Hematopoietic multipotent progenitor cell (in vitro differentiated cells): ENCODE results near the gene B3GNT2. TPM values are rescaled to one million over a fixed set of nuclear protein-coding genes. Genes with fewer than 3 reads are reported as not detected.
A peak's percentile ranks its signal among the peaks of the same experiment; 100 is the strongest.

ENCODE experiments used
- DNase-seq, 3 donors: peaks; one replicate each; pipeline ENCODE4 v3.0.0-alpha.2; 2011 to 2015; ENCODE audit warnings: low read depth in 2 of 3, low spot score in 2 of 3
- total RNA-seq: library from RNA; depleted of rRNA; stranded (reverse); fragments of >200 nt; gene quantifications from one replicate; pipeline ENCODE4 v1.2.3, GENCODE V29; 2012

Gene B3GNT2
- total RNA-seq, 1 donor, result 59.8 TPM

DNA sequence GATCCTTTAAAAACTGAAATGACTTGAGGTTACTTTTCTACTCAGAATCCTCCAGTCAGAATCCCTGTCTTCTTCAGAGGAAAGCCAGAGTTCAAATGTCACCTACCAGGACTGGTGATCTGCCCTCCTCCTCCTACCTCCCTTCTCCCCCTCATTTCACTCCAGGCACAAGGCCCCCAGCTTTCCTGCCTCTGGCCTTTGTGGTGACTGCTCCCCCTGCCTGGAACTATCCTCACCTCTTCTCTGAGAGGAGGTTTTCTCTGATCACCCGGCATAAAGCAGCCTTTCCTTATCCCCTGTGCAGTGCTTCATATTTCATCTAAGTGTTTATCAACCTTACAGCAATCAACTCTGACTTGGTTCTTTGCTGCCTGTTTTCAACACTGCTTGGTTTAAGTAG is 6.8 kb downstream of the B3GNT2 start:
- no peak for DNase-seq

DNA sequence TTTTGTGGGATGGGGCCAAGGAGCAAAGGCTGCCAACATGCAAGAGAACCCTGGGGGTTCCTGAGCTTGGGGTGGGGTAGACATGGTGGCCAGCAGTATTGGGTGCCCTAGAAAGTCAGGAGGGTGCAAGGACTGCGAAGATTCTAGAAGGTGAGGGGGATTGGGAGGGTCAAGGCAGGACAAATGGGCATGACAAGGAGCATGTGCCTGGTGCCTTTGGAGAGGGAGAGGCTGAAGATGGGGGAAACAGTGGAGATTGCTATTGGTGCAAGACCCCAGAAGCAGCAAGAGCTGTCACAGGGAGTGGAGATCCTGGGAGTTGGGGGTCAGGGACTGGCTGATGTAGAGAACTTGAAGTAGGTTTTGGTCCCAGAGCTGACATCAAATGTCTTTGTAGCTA is 7.5 kb downstream of the B3GNT2 start:
- DNase-seq, result no peak

DNA sequence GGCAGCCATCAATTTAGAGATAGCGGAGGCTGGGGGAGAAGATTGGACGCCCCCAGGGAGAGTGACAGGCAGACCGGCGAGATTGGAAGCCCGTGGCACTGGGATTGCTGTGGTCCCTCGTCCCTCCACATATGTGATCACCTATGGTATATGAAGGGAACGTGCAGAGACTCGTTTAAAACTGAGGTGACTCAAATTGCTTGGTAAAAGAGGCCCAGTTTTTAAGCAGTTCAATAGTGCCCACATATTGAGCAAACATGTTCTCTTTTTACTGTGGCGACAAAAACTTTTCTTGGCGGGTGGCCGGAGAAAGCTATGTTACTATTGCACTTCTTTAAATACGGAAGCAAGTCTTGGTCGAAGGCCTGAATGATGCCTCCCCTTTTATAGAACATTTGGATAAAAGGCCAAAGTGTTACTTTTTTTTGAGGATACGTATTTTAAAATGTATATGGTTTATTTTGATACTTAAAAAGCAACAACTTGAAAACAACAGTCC is 9.1 kb downstream of the B3GNT2 start:
- DNase-seq, result no peak

DNA sequence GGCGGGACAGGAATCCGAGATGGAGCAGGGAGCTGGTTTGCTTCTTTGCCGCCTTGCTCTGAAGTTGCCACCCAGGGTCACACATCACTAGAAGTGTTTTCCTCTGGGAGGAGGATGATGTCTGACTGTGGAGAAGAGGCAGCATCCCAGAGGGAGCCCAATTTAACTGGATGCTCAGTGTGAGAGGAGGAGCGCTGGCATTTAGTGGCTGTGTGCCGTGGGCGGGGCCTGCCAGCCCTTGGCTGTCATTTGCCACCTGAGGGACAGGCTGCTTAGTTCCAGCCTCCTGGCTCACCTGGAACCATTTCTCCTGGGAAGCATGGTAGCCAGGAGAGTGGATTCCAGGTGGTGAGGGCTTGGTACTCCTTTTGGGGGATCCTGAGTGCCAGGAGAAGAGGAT is 9.6 kb downstream of the B3GNT2 start:
- no peak for DNase-seq

DNA sequence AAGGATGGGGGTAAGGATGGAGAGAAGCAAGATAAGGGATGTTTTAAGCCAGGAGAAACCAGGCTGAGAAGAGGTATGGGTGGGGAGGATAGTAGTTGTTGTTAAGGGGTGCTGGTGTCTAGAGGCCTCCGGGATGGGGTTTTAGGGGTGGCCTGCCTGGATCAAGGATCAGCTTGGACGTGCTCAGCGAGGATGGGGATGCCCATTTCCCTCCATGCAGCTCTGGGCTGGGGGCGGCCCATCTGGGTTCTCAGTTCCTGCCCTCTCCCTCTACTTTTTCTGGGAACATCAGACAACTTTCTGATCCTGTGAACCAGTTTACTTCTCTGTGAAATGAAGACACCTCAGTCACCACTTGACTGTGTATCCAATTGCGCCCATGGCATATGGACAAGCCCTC is 10.1 kb downstream of the B3GNT2 start:
- DNase-seq, result no peak

DNA sequence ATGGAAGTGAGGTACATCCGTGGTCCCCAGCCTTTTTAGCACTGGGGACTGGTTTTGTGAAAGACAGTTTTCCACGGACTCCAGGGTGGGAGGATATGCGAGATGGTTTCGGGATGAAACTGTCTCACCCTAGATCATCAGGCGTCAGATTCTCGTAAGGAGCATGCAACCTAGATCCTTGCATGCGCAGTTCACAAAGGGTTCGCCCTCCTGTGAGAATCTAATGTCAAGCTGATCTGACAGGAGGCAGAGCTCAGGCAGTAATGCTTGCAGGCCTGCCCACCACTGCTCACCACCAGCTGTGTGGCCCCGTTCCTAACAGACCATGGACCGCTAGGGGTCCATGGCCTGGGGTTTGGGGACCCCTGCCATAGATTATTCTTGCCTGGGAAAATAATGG is 11.6 kb downstream of the B3GNT2 start:
- DNase-seq, result no peak

DNA sequence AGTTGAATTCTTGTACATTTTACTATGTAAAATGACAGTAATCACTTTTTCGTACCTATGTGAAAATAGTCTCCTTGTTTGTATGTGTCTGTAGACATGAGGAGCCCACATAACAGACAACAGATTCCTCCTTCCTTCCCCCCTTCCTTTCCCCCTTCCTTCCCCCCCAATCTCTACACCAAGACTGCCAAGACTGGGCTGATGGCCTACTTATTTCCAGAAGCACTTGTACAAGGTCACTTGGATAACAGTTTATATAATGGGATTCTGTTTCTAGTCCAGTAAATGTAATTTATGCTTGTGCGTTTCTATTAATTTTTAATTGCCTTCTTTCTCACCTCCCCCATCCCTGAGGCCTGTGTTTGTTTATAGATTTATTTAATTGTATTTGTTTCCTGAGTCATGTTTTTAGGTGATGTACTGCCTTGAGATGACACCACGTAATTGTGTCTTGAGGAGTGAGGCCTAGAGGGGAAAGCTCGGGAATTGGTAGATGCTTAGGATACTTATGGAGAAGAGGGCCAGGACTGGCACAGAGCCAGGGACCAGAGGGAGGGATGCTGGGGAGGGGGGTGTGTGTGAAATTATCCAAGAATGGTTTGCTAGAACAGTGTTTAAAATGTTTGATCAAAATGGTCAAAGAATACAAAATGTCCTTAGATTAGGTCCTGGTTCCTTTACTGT is 12.3 kb downstream of the B3GNT2 start:
- no peak for DNase-seq

DNA sequence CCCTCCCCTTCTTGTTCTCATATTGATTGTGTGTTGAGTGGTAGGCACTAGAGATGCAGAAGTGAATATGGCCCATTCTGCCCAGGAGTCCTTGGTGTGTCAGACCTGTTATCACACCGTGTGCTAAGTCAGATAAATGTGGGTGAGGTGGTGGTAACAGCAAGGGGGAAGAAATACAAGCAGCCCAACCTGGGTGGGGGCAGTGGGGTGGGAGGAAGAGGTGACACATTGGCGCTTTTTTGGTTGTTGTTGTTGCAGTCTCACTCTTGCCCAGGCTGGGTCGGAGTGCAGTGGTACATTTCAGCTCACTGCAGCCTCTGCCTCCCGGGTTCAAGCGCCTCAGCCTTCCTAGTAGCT is 12.8 kb downstream of the B3GNT2 start:
- DNase-seq, result peak in 1 of 3 donors; percentile 47

DNA sequence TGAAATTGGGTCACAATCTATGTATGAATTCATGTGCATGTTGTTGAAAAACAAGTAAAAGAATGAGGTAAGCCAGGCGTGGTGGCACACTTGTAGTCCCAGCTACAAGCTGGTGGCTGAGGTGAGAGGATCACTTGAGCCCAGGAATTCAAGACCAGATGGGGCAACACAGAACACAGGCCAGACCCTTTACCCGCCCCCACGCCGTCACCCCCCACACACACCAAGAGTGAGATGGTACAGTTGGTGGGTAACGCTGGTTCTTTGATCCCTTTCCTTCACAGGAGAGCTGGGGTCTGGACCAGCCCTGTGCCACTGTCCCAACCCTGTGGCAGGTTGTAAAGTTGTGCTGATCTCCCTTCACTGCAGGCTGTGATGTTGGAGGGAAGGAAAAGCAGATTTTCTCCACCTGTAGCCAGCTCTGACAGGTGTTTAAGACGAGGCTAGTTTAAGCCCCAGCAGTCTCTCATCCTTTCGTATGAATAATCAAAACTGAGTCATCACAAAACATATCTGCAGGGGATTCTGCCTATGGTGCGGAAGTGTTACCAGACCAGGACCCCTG is 13.6 kb downstream of the B3GNT2 start:
- no peak for DNase-seq

DNA sequence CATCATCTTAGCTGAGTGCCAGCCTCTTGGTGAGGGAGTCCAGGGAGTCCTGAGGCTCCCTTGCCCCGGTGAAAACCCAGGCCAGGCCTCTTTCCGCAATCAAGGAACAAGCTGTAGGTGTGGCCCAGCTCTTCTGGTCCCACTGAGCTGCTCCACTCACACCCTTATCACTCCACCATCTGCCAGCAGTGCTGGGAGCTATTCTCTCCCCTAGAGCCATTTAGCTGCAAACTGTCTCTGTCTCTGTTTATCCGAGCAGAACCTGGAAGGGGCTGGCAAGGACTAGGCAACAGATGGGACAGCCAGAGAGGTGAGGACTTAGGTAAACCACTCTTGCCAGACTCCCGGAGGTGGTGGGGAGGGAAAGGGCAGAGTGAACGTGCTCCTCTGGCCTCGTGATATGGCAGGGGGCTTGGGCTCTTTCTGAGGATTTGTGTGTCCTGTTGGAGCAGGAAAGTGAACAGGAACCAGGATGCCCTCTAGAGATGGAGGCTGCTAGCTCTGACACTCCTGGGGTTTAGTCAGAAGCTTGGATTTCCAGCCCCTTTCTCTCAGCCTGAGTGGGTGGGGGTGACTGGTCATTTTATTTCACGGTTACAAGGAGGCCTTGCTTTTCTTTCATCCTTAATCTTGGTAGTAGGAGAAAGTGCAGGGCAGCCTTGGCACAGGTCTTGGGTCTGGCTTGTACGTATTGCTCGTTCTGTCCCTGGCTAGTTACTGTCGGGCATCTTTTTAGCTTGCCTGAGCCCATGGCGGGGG is 19.6 kb downstream of the B3GNT2 start:
- DNase-seq, result no peak

DNA sequence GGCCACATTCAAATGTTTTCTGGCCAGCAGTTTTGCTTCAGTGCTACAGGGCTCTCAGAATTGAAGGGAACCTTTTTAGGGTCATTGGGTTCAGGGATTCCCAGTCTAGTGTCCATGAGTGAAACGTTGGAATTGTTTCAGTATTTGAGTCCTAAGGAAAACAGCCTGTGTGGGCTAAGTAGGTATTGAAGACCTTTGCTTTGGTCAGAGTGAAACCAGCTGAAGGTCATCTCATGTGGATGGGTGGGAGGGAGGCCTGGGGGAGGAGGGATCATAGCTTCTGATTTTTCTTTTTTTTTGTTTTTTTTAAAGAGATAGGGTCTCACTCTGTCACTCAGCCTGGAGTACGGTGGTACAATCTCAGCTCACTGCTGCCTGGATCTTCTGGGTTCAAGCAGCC is 20.2 kb downstream of the B3GNT2 start:
- no peak for DNase-seq

DNA sequence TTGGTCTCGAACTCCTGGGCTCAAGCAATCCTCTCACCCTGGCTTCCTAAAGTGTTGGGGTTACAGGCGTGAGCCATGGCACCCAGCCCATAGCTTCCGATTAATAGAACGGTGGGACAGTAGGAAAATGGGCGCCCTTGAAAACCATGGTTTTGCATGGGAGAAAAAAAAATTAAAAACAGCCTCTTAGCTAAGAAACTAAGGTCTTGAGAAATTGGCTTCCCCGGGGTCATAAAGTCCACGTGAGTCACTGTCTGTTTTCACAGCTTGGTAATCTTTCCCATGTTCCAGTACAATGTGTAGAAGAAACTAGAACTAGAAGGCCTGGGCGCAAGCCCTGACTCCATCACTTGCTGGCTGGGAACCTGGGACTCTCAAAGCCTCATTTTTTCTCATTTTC is 20.7 kb downstream of the B3GNT2 start:
- no peak for DNase-seq

DNA sequence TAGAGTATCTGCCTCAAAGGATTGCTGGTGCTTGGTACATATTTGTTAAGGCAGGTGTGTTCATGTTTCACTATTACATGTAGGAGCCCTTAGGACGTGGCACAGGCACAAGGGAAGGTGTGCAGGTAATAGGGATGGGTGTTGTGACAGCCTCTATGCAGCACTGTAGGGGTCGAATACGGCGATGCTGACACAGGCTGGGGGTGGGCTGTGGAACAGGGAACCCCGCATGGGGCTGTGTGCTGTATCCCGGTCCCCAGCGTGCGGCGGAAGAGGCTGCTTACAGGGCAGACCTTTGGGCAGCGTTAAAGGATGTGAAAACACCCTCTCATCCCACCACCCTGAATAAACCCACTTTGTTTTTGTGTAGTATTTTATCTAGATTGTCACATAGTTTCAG is 21.5 kb downstream of the B3GNT2 start:
- no peak for DNase-seq

DNA sequence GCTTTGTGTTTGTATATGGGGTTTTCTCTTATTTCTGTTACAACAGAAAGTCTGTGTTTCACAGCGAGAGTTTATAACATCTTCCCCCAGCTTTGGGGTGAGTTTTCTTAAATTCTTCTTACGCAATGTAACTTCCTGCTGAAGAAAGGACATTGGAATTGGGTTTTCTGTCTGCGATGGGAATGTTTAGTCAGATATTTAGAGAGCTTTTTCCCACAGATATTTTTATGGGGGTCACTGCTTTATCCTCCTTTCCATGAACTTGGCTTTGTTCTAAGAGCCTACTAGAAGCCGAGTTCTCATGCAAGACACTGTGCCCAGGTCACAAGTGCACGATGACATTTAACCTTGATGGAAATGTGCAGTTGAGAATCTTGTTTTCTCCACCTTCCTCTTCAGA is 22.1 kb downstream of the B3GNT2 start:
- no peak for DNase-seq

DNA sequence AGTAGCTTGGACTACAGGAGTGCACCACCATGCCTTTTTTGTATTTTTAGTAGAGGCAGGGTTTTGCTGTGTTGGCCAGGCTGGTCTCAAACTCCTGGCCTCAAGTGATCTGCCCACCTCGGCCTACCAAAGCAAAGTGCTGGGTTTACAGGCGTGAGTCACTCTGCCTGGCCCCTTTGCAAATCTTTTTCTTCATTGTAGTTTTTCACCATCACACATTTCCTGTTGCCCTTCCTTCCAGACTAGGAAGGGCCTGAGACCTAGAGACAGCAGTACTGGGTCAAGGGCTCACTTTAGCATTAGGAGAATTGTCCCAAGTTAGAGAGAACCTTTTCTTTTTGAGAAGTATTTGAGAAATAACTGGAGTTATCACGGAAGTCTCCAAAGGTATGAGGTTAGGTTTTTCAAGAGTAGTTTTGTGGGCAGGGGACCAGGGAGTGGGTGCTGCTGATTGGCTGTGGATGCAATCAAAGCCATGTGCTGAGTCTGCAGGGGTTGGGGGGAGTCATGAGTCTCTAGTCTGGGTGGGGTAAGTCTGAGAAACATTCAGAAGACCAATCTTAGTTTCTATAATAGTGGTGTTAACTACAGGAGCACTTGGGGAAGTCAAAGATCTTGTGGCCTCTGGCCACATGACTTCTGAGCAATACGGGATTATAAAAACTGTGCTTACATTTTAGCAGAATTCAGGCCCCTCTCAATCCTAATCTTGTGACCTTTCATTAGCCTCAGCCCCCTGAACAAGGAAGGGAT is 23.7 kb downstream of the B3GNT2 start:
- no peak for DNase-seq

DNA sequence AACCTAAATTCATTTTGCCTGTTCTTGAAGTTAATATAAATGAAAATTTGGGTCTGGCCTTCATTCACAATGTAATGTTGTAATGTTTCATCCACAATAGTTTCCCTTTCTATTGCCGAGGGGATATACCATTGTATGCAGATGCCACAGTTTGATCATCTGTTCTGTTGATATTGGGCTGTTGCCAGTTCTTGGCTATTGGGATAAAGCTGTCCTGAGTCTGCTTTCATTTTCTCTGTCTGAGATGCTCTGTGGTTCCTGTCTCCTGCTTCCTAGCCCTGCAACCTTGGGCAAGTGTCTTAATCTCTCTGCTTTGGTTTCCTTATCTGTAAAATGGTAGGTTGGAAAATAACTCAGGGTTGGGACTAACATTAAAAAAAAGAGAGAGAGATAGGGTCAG is 25.2 kb downstream of the B3GNT2 start:
- DNase-seq, result peak in 1 of 3 donors; percentile 25

DNA sequence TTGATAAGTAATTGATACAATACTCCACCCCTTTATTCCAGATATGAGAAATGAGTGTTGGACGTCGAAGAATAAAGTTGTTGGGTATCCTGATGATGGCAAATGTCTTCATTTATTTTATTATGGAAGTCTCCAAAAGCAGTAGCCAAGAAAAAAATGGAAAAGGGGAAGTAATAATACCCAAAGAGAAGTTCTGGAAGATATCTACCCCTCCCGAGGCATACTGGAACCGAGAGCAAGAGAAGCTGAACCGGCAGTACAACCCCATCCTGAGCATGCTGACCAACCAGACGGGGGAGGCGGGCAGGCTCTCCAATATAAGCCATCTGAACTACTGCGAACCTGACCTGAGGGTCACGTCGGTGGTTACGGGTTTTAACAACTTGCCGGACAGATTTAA is 26.3 kb downstream of the B3GNT2 start:
- DNase-seq, result no peak

DNA sequence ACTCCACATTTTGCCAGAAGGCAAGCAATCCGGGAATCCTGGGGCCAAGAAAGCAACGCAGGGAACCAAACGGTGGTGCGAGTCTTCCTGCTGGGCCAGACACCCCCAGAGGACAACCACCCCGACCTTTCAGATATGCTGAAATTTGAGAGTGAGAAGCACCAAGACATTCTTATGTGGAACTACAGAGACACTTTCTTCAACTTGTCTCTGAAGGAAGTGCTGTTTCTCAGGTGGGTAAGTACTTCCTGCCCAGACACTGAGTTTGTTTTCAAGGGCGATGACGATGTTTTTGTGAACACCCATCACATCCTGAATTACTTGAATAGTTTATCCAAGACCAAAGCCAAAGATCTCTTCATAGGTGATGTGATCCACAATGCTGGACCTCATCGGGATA is 26.8 kb downstream of the B3GNT2 start:
- DNase-seq, result no peak

DNA sequence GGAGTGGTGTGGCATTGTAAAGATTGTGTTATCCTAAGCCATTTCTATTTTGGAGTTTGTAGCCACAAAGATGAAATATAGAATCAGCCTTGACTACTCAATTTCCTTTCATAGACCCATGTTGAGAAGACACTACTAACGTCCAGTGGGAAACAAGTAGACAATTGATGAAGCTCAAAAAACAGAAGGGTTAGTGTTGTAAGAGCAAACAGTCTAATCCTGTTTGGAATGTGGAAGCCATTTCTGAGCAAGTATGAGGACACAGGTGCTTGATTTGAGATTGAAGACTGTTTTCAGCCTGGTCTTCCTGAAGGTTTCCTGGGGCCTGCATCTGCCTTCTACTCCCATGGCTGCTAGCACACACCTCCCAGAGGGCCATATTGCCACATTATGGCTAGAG is 29.1 kb downstream of the B3GNT2 start:
- DNase-seq, result no peak

DNA sequence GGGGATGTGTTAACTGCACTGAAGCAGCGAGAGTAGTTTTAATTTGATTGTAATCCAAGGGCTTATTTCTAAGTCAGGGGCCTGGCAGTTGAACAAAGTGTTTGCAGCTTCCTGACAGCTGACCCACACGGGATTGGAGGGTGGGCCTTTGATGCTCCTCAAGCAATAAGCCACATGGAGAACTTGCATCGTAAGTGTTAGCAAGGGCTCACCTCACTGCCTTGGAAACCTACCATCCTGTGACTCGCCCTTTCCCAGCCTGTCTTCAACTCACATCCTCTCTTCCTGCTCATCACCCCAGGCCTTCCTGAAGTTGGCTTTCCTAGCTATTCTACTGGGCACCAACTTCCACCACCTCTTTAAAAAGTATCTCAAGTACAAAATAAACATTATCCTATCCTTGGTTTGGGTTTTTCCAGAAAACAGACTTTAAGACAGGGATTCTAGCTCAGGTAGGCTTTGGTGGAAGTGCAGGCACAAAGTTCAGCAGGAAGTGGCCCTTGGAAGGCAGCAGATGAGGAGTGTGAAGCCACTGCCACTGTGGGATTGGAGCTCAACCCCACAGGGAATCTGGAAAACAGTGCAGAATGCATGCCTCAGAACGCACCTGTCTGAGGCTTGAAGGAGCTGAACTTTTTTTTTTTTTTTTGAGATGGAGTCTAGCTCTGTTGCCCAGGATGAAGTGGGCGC is 31.6 kb downstream of the B3GNT2 start:
- DNase-seq, result no peak

DNA sequence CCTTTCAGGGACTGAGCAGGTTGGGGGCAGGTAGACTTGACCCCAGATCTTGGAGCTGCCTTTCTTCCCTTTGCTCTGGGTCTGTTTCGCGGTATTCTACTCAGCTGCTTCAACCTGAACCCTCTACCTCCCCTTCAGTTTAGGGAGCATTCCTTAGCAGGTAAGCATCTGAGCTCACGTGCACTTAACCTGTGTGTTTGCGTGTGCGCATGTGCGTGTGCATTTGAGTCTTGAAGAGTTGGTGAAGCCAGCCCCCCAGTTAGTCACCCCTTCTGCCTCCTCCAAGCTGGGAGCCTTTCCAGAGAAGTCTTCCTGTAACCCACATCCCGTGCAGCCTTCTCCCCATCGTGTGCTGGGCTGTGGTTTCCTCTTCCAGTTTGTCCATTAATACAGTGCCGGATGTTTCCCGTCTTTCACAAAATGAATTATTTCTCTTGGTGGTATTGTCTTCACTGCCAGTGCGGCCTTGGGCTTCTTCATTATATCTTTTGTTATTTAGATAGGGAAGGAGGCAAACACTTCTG is 33.2 kb downstream of the B3GNT2 start:
- peak in 2 of 3 donors; percentile 29 to 31 for DNase-seq
